IMR-90 (cell line): ENCODE measurements around the gene RGS3. TPM values are rescaled to one million over a fixed set of nuclear protein-coding genes. Genes with fewer than 3 reads are reported as not detected.

Experiments used
- ATAC-seq: fragments of 200-7000 bp; cut with Tn5 transposase; 2 replicates; pipeline ENCODE4 v1.9.1; 2020; ENCODE audit warnings: low read depth, mild to moderate bottlenecking, moderate library complexity
- BruUV-seq: library from RNA; stranded (reverse); fragments of 400-500 nt; replicated peaks from 2 replicates; lab custom pipeline; 2021; lab: Mats Ljungman, UMichigan
- CTCF ChIA-PET: fragments of 300-600 bp; formaldehyde crosslinking; extraction: SDS; loops from one replicate; lab custom pipeline; 2021; ENCODE audit warnings: antibody characterized with exemption; lab: Yijun Ruan, JAX
- POLR2A ChIA-PET: fragments of 300-600 bp; sonication (Branson Sonifier 250); formaldehyde crosslinking; loops from one replicate; lab custom pipeline; 2022; ENCODE audit warnings: antibody characterized with exemption; ENCODE audit not compliant: unreplicated experiment; lab: Charles Lee
- DNase-seq: peaks from one replicate; pipeline ENCODE4 v3.0.0; 2013
- H2AFZ ChIP-seq: replicated peaks from 2 replicates; pipeline ENCODE3; 2013; ENCODE audit warnings: low read length, mild to moderate bottlenecking; ENCODE audit not compliant: poor library complexity
- H2AK5ac ChIP-seq: 2 replicates; pipeline ENCODE4 v1.6.1; 2013; ENCODE audit warnings: low read depth, low read length, inconsistent platforms
- H2AK9ac ChIP-seq: replicated peaks from 2 replicates; pipeline ENCODE3; 2013; ENCODE audit warnings: mild to moderate bottlenecking, low read depth, low read length, moderate library complexity; ENCODE audit not compliant: poor library complexity
- H2BK120ac ChIP-seq: 2 replicates; pipeline ENCODE4 v1.6.1; 2013; ENCODE audit warnings: low read depth, low read length, inconsistent platforms
- H2BK15ac ChIP-seq: 3 replicates; pipeline ENCODE4 v1.6.1; 2013; ENCODE audit warnings: low read depth, low read length, inconsistent platforms
- H2BK20ac ChIP-seq: 2 replicates; pipeline ENCODE4 v1.6.1; 2013; ENCODE audit warnings: low read depth, mild to moderate bottlenecking, inconsistent platforms, low read length, moderate library complexity
- H2BK5ac ChIP-seq: 2 replicates; pipeline ENCODE4 v1.6.1; 2013; ENCODE audit warnings: mild to moderate bottlenecking, low read depth, low read length, inconsistent platforms; ENCODE audit not compliant: poor library complexity, severe bottlenecking
- H3K14ac ChIP-seq: replicated peaks from 2 replicates; pipeline ENCODE4 v1.6.1; 2013; ENCODE audit warnings: low read depth, low read length, inconsistent platforms
- H3K18ac ChIP-seq: 2 replicates; pipeline ENCODE4 v1.6.1; 2013; ENCODE audit warnings: low read depth, low read length, control low read depth
- H3K23ac ChIP-seq: 2 replicates; pipeline ENCODE4 v1.6.1; 2013; ENCODE audit warnings: low read depth, low read length, inconsistent platforms
- H3K27ac ChIP-seq: 2 replicates; pipeline ENCODE4 v1.5.1; 2013; ENCODE audit warnings: mild to moderate bottlenecking, control low read depth, low read length; ENCODE audit not compliant: insufficient read depth
- H3K27me3 ChIP-seq: 2 replicates; pipeline ENCODE4 v1.6.1; 2013; ENCODE audit warnings: low read length; ENCODE audit not compliant: control insufficient read depth, insufficient read depth
- H3K36me3 ChIP-seq: 2 replicates; pipeline ENCODE4 v1.6.1; 2013; ENCODE audit warnings: low read length, mixed read lengths; ENCODE audit not compliant: control insufficient read depth, insufficient read depth
- H3K4ac ChIP-seq: 2 replicates; pipeline ENCODE4 v1.6.1; 2013; ENCODE audit warnings: low read depth, low read length, inconsistent platforms
- H3K4me1 ChIP-seq: 2 replicates; pipeline ENCODE4 v1.6.1; 2013; ENCODE audit warnings: low read length, mixed read lengths; ENCODE audit not compliant: control insufficient read depth, insufficient read depth
- H3K4me2 ChIP-seq: 2 replicates; pipeline ENCODE4 v1.6.1; 2013; ENCODE audit warnings: low read depth, mild to moderate bottlenecking, control low read depth, low read length, moderate library complexity
- H3K4me3 ChIP-seq: 2 replicates; pipeline ENCODE4 v1.5.1; 2013; ENCODE audit warnings: low read depth, mild to moderate bottlenecking, control low read depth, low read length, moderate library complexity; ENCODE audit not compliant: insufficient read depth
- H3K56ac ChIP-seq: 2 replicates; pipeline ENCODE4 v1.6.1; 2013; ENCODE audit warnings: low read length, inconsistent platforms; ENCODE audit not compliant: insufficient read depth; ENCODE audit errors: extremely low read depth
- H3K79me1 ChIP-seq, 2 experiments: 2 replicates each; pipeline ENCODE4 v1.6.1; 2013; ENCODE audit warnings: low read length in 2 of 2, inconsistent platforms in 1 of 2, low read depth in 1 of 2
- H3K9ac ChIP-seq: 2 replicates; pipeline ENCODE4 v1.6.1; 2013; ENCODE audit warnings: low read depth, low read length, control low read depth
- H3K9me1 ChIP-seq: 2 replicates; pipeline ENCODE4 v1.6.1; 2013; ENCODE audit warnings: low read length, inconsistent platforms; ENCODE audit not compliant: insufficient read depth
- H3K9me3 ChIP-seq: 2 replicates; pipeline ENCODE4 v1.6.1; 2013; ENCODE audit warnings: low read length; ENCODE audit not compliant: control insufficient read depth, insufficient read depth
- H4K20me1 ChIP-seq: 2 replicates; pipeline ENCODE4 v1.6.1; 2013; ENCODE audit warnings: low read length, inconsistent platforms; ENCODE audit not compliant: insufficient read depth
- H4K5ac ChIP-seq: 2 replicates; pipeline ENCODE4 v1.6.1; 2013; ENCODE audit warnings: mild to moderate bottlenecking, low read depth, low read length, control low read depth
- H4K8ac ChIP-seq, 2 experiments: 2 replicates each; pipeline ENCODE4 v1.6.1; 2013; ENCODE audit warnings: low read depth in 2 of 2, low read length in 2 of 2, control low read depth in 1 of 2, inconsistent platforms in 1 of 2
- H4K91ac ChIP-seq: 2 replicates; pipeline ENCODE4 v1.6.1; 2013; ENCODE audit warnings: low read depth, low read length, inconsistent platforms; ENCODE audit not compliant: insufficient read depth
- BHLHE40 ChIP-seq: fragments of 150-350 bp; IDR thresholded peaks from 2 replicates; pipeline ENCODE4 v1.6.1; 2016; ENCODE audit warnings: mild to moderate bottlenecking, low read depth, low read length
- CEBPB ChIP-seq: IDR thresholded peaks from 2 replicates; pipeline ENCODE4 v1.6.1; 2012; ENCODE audit warnings: low read depth, low read length, improper control_type of control experiment
- FOS ChIP-seq: fragments of 150-350 bp; IDR thresholded peaks from 2 replicates; pipeline ENCODE4 v1.6.1; 2016; ENCODE audit warnings: low read depth, low read length
- NFE2L2 ChIP-seq: fragments of 150-350 bp; IDR thresholded peaks from 2 replicates; pipeline ENCODE4 v1.6.1; 2016; ENCODE audit warnings: low read depth, mild to moderate bottlenecking, low read length
- POLR2A ChIP-seq: IDR thresholded peaks from 2 replicates; pipeline ENCODE4 v1.6.1; 2012; ENCODE audit warnings: mild to moderate bottlenecking, low read depth, low read length
- RAD21 ChIP-seq: IDR thresholded peaks from 2 replicates; pipeline ENCODE4 v1.6.1; 2012; ENCODE audit warnings: low read length, improper control_type of control experiment
- SMC3 ChIP-seq: fragments of 150-350 bp; IDR thresholded peaks from 2 replicates; pipeline ENCODE4 v1.6.1; 2016; ENCODE audit warnings: low read depth, mild to moderate bottlenecking, antibody characterized with exemption, low read length, moderate library complexity
- USF2 ChIP-seq: fragments of 150-350 bp; IDR thresholded peaks from 2 replicates; pipeline ENCODE4 v1.6.1; 2017; ENCODE audit warnings: mild to moderate bottlenecking, antibody characterized with exemption, low read length, low read depth
- WGBS, 2 experiments: methylation state at CpG; one replicate each; pipeline versions ENCODE4 v1.1.5 to v1.1.7; 2013; ENCODE audit warnings: missing lambda C conversion rate in 2 of 2; ENCODE audit not compliant: insufficient read length in 1 of 2; ENCODE audit errors: extremely low coverage in 2 of 2; 5-methylcytosine and 5-hydroxymethylcytosine counted together
- dilution Hi-C: fragments of 300-500 bp; cut with HindIII; formaldehyde crosslinking; loops from one replicate; pipeline ENCODE4 v1.14.3; 2018; ENCODE audit warnings: low sequenced_read_pairs; ENCODE audit not compliant: unreplicated experiment
- in situ Hi-C: fragments of 300-500 bp; cut with MboI; formaldehyde crosslinking; loops from 3 replicates; pipeline ENCODE4 v1.14.3; 2019; ENCODE audit warnings: low sequenced_read_pairs, inconsistent platforms, mixed read lengths
- intact Hi-C: fragments of 100-400 bp; cut with micrococcal nuclease; formaldehyde crosslinking; loops from 2 replicates; pipeline ENCODE4 v1.10.0; 2022
- polyA plus RNA-seq, 3 experiments: library from polyadenylated mRNA; depleted of rRNA; stranded (reverse); fragments of >200 nt; gene quantifications; 2 replicates each; pipeline ENCODE4 v1.2.3, GENCODE V29; 2012; ENCODE audit warnings: low replicate concordance in 1 of 3
- total RNA-seq: library from RNA; depleted of rRNA; stranded (reverse); fragments of >200 nt; gene quantifications from 2 replicates; pipeline ENCODE4 v1.2.3, GENCODE V29; 2012

The RGS3 gene
- total and polyA plus RNA-seq, 2 of the 4 experiments (the other 2 are of a cell fraction), result 51.8 to 65.6 TPM

GRCh38 chr9:113449376-113449775, 14.2 kb upstream of the RGS3 start:
- dilution Hi-C loops, result no loop called here
- ATAC-seq (no peak), DNase-seq (no peak)
- Histone ChIP-seq H3K36me3 (no peaks in the 10 kb centered on the region), H3K79me1 (no peaks in the 10 kb centered on the region), H3K23ac (no peak overlapping the region), H3K4me1 (no peaks in the 10 kb centered on the region), H3K27ac (no peak overlapping the region), H3K4ac (no peak overlapping the region), H4K8ac (no peak overlapping the region), H2BK15ac (no peak overlapping the region; the same call in 2 of the 3 replicates), H3K9ac (no peak overlapping the region), H2AK5ac (no peak overlapping the region), H3K27me3 (no peaks in the 10 kb centered on the region), H2BK5ac (no peak overlapping the region), H2AK9ac (no peak overlapping the region), H3K4me3 (no peak overlapping the region), H2BK120ac (no peak overlapping the region), H4K5ac (no peak overlapping the region), H3K18ac (no peak overlapping the region), H3K9me1 (peaks cover 3% of the 10 kb centered on the region; the same call in 1 of the 2 replicates), H2AFZ (no peak overlapping the region), H2BK20ac (no peak overlapping the region), H3K14ac (no peak overlapping the region), H3K9me3 (no peaks in the 10 kb centered on the region), H4K91ac (no peak overlapping the region), H4K20me1 (no peaks in the 10 kb centered on the region), H3K56ac (no peak overlapping the region), H3K4me2 (no peak overlapping the region)
- in situ Hi-C loops, result loop anchor here (5.0 kb wide), 1 partner anchor 208 kb away; no protein-coding TSS in a partner anchor
- CTCF ChIA-PET, result no interaction called here
- intact Hi-C loops, result no loop called here
- BruUV-seq, result no TSS peak
- no peak for TF ChIP-seq CEBPB
- TF ChIP-seq FOS, result no peak
- TF ChIP-seq SMC3, result no peak
- no peak for TF ChIP-seq RAD21
- TF ChIP-seq USF2, result no peak
- no peak for TF ChIP-seq NFE2L2
- TF ChIP-seq POLR2A, result no peak
- no peak for TF ChIP-seq BHLHE40
- WGBS, 2 experiments, result no CpG with 5 or more reads among the region's 2 CpGs
- POLR2A ChIA-PET, result no interaction called here
